ENCODE measurements around the gene FAM174B.

FAM174B gene

DNA sequence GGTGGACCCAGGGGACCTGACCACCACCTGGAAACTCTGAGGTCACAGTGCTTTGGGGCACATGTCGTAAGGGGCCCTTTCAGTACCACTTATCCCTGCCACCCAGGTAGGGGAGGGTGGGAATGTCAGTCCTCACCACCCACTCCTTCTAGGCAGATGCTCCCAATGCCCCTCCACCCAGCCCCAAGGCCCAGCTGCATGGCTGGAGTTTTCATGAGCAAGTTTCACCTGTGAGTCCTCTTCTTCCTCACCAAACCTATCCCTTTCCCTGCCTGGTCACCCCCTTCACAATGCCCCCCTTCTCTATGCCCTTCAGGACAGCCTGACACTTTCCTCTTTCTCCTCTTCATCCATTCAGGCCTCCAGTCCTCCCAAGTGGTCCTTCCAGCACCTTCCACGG, 9.8 kb downstream of the FAM174B start:
- TF ChIP-seq TAF1 (IDR thresholded peaks at IDR 0.05; ENCODE audit: low read depth): no peak
- no peak for TF ChIP-seq USF1 (IDR thresholded peaks at IDR 0.05)
- no peak for TF ChIP-seq CEBPB (IDR thresholded peaks at IDR 0.05)
- TF ChIP-seq RAD21 (IDR thresholded peaks at IDR 0.05; ENCODE audit: low read depth): no peak
- no peak for TF ChIP-seq TCF12 (IDR thresholded peaks at IDR 0.05; ENCODE audit: low read depth)
- TF ChIP-seq YY1 (IDR thresholded peaks at IDR 0.05; ENCODE audit: low read depth): no peak
- TF ChIP-seq EGR1 (IDR thresholded peaks at IDR 0.05): no peak
- TF ChIP-seq, protein P1, sequence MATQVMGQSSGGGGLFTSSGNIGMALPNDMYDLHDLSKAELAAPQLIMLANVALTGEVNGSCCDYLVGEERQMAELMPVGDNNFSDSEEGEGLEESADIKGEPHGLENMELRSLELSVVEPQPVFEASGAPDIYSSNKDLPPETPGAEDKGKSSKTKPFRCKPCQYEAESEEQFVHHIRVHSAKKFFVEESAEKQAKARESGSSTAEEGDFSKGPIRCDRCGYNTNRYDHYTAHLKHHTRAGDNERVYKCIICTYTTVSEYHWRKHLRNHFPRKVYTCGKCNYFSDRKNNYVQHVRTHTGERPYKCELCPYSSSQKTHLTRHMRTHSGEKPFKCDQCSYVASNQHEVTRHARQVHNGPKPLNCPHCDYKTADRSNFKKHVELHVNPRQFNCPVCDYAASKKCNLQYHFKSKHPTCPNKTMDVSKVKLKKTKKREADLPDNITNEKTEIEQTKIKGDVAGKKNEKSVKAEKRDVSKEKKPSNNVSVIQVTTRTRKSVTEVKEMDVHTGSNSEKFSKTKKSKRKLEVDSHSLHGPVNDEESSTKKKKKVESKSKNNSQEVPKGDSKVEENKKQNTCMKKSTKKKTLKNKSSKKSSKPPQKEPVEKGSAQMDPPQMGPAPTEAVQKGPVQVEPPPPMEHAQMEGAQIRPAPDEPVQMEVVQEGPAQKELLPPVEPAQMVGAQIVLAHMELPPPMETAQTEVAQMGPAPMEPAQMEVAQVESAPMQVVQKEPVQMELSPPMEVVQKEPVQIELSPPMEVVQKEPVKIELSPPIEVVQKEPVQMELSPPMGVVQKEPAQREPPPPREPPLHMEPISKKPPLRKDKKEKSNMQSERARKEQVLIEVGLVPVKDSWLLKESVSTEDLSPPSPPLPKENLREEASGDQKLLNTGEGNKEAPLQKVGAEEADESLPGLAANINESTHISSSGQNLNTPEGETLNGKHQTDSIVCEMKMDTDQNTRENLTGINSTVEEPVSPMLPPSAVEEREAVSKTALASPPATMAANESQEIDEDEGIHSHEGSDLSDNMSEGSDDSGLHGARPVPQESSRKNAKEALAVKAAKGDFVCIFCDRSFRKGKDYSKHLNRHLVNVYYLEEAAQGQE (IDR thresholded peaks at IDR 0.05; ENCODE audit: low read depth): no peak
- TF ChIP-seq NFIC (IDR thresholded peaks at IDR 0.05): no peak
- no peak for TF ChIP-seq CREB1 (IDR thresholded peaks at IDR 0.05; ENCODE audit: low read depth)
- TF ChIP-seq FOXM1 (IDR thresholded peaks at IDR 0.05; ENCODE audit: borderline replicate concordance, low read depth): no peak

GRCh38 chr15:92645051-92645631, 10.4 kb downstream of the FAM174B start:
- TF ChIP-seq EP300 (IDR thresholded peaks at IDR 0.05; ENCODE audit: borderline replicate concordance) (no peak), RAD21 (IDR thresholded peaks at IDR 0.05; ENCODE audit: low read depth) (no peak), YY1 (IDR thresholded peaks at IDR 0.05; ENCODE audit: low read depth) (no peak), TCF12 (IDR thresholded peaks at IDR 0.05; ENCODE audit: low read depth) (no peak), USF1 (IDR thresholded peaks at IDR 0.05) (no peak), NFIC (IDR thresholded peaks at IDR 0.05) (no peak), CEBPB (IDR thresholded peaks at IDR 0.05) (no peak), MAX (IDR thresholded peaks at IDR 0.05) (no peak), FOXM1 (IDR thresholded peaks at IDR 0.05; ENCODE audit: borderline replicate concordance, low read depth) (no peak), TAF1 (IDR thresholded peaks at IDR 0.05; ENCODE audit: low read depth) (no peak), CREB1 (IDR thresholded peaks at IDR 0.05; ENCODE audit: low read depth) (no peak), TEAD4 (IDR thresholded peaks at IDR 0.05) (no peak), EGR1 (IDR thresholded peaks at IDR 0.05) (no peak), ZBTB7A (IDR thresholded peaks at IDR 0.05; ENCODE audit: low read depth) (no peak)
- TF ChIP-seq, protein P1 (IDR thresholded peaks at IDR 0.05; ENCODE audit: low read depth): no peak

DNA sequence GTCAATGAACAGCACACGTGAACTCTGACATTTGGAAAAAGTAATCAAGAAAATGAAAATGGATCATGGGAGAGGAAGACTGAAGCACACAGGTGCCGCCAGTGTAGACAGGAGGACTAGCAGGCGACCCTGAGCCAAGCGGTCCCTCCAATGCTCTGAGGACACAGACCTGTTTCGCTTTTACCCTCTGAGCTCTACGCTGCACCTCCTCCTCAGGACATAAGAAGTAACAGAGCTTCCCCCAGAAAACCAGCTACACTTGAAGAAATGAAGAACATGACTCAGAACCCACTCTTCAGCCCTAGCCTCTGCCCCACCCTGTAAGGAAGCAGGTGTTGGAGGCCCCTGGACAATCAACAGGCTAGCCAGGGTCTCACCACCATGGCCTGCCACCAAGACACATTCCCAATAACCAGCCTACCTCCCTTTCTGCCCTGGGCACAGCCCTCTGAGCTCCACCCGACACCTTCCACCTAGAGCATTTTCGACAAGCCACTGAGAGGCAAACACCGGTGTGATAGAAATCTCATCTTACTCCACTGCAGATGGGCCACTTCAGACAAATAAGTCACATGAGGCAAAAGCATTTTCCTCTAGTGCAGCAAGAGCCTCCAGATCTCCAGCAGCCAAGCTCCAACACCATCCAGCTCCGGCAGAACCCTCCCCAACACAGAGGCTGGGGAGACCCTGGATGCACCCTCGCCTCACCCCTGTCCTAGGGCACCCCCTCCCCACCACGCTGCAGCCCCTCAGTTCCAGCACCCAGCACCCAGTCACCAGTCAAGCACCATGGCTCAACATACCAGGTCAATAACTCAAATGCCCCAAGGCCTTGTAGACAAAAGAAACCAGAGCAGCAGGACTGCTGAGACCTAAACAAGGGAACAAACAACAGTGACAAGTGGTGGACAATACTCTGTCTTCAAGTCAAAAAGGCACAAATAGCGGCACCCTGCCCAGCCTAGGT, 11.4 kb downstream of the FAM174B start:
- TF ChIP-seq EGR1 (IDR thresholded peaks at IDR 0.05) (no peak), RAD21 (IDR thresholded peaks at IDR 0.05; ENCODE audit: low read depth) (no peak), YY1 (IDR thresholded peaks at IDR 0.05; ENCODE audit: low read depth) (no peak), ZBTB7A (IDR thresholded peaks at IDR 0.05; ENCODE audit: low read depth) (no peak), TEAD4 (IDR thresholded peaks at IDR 0.05) (no peak), TCF12 (IDR thresholded peaks at IDR 0.05; ENCODE audit: low read depth) (no peak), USF1 (IDR thresholded peaks at IDR 0.05) (no peak), EP300 (IDR thresholded peaks at IDR 0.05; ENCODE audit: borderline replicate concordance) (no peak), CREB1 (IDR thresholded peaks at IDR 0.05; ENCODE audit: low read depth) (no peak)
- TF ChIP-seq, protein P1 (IDR thresholded peaks at IDR 0.05; ENCODE audit: low read depth): no peak

All from Ishikawa (cell line).